Measurements from ENCODE around the gene ABLIM1. TPM values are rescaled to one million over a fixed set of nuclear protein-coding genes. Genes with fewer than 3 reads are reported as not detected.
A peak's percentile ranks its signal among the peaks of the same experiment; 100 is the strongest.

The ABLIM1 gene
- total and polyA plus RNA-seq, 8 donors = 13.3 to 44.5 (median 33.3) TPM

DNA sequence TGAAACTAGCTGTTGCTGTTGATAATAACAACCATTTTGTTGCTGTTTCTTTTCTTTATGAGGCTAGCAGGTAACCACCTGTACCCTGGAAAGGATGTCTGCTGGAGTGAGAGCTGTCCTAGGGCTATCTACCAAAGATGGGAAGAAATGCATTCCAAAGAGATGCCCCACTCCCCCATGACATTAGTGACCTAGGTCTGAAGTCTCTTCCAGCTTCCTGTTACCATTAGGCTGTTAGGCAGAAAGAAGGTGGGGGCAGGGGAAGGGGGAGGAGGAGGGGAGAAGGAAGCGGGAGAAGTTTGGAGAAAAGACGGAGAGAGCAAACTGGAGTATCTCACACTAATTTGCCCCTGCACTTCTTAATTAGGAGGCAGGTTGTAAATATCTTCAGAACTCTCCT is 118.5 kb downstream of the ABLIM1 start:
- TF ChIP-seq, protein P1, sequence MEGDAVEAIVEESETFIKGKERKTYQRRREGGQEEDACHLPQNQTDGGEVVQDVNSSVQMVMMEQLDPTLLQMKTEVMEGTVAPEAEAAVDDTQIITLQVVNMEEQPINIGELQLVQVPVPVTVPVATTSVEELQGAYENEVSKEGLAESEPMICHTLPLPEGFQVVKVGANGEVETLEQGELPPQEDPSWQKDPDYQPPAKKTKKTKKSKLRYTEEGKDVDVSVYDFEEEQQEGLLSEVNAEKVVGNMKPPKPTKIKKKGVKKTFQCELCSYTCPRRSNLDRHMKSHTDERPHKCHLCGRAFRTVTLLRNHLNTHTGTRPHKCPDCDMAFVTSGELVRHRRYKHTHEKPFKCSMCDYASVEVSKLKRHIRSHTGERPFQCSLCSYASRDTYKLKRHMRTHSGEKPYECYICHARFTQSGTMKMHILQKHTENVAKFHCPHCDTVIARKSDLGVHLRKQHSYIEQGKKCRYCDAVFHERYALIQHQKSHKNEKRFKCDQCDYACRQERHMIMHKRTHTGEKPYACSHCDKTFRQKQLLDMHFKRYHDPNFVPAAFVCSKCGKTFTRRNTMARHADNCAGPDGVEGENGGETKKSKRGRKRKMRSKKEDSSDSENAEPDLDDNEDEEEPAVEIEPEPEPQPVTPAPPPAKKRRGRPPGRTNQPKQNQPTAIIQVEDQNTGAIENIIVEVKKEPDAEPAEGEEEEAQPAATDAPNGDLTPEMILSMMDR (IDR thresholded peaks at IDR 0.05) = no peak
- Histone ChIP-seq H3K27me3 (no peaks in the 10 kb centered on the region), H3K27ac (no peak overlapping the region), H3K36me3 (no peaks in the 10 kb centered on the region), H3K4me3 (no peak overlapping the region), H3K9me3 (no peaks in the 10 kb centered on the region), H3K4me1 (no peaks in the 10 kb centered on the region)
- ATAC-seq (no peak), FAIRE-seq (no peak), DNase-seq (no peak)
- intact Hi-C loops (cut with DNase I) = loop anchor here in 2 of 3 donors (10.0 kb wide), 3 partner anchors 235 to 245 kb away; no protein-coding TSS in a partner anchor
- WGBS, 2 donors = 90 to 100% methylated on average over 2 of the region's 2 CpGs

DNA sequence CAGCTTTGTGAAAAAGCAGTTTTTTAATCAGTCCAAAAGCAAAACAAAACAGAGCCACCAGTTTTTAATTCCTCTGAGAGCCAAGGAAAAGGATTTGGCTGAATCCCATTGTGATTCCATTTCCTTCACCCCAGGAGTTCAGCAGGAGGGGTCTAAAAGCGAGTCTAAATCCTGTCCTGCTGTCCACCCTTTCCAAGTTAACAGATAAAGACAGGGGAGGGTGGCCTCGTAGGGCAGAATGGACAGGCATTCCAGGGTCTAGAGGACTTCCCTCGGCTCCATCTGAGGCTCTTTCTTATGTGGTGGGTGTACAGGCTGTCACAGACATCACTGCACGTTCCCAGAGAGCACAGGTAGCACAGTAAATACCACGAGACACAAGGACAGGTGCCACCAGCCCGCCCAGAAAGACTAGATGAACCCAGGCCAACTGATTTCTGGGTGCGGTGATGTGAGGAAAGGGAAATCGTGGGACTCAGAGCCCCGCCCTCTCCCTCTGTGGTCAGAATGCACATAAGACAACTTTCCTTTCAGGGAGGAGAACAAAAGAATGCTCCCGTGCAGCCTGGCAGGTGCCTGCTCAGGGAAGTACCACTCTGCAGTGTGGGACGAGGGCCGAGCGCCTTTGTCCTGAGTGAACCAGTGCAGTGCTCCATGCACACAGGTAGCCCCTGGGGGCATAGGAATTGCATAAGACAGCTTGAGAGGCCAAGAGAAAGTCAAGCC is 119.7 kb downstream of the ABLIM1 start:
- no peaks in the 10 kb centered on the region for H3K9me3 ChIP-seq
- TF ChIP-seq, protein P1 (IDR thresholded peaks at IDR 0.05) = no peak
- no peaks in the 10 kb centered on the region for H3K4me1 ChIP-seq
- DNase-seq (no peak), ATAC-seq (peak in 3 of 4 donors; percentile 46 to 51 (median 50)), FAIRE-seq (no peak)
- WGBS, 2 donors = 65 to 76% methylated on average over 13 of the region's 13 CpGs
- H3K4me3 ChIP-seq = no peak overlapping the region
- H3K36me3 ChIP-seq = no peaks in the 10 kb centered on the region
- intact Hi-C loops (cut with DNase I) = no loop called here
- H3K27me3 ChIP-seq = no peaks in the 10 kb centered on the region
- peak overlapping the region in 1 of 4 donors; percentile 4 for H3K27ac ChIP-seq

DNA sequence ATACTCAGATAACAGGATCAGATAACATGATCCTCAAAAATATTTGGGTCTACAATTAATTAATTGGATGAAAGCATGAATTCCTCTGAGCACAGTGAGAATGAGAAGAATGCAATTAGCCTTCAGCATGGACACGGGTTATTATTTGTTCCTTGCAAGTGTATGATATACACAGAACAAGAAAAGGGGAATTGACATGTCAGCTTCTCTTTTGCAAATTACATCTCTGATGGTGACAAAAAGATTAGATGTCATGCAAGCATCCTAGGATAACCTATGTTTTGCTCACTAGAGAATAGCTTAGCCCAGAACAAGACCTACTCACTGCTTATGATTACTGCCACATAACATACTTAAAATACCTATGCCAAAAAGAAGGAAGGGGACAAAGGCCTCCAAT is 120.3 kb downstream of the ABLIM1 start:
- Histone ChIP-seq H3K9me3 (no peaks in the 10 kb centered on the region), H3K36me3 (no peaks in the 10 kb centered on the region), H3K27ac (no peak overlapping the region), H3K4me1 (no peaks in the 10 kb centered on the region), H3K4me3 (no peak overlapping the region), H3K27me3 (no peaks in the 10 kb centered on the region)
- ATAC-seq = no peak
- intact Hi-C loops (cut with DNase I) = no loop called here
- WGBS, 2 donors = 54 to 58% methylated on average over 1 of the region's 1 CpG
- FAIRE-seq = no peak
- no peak for DNase-seq
- TF ChIP-seq, protein P1 (IDR thresholded peaks at IDR 0.05) = no peak

DNA sequence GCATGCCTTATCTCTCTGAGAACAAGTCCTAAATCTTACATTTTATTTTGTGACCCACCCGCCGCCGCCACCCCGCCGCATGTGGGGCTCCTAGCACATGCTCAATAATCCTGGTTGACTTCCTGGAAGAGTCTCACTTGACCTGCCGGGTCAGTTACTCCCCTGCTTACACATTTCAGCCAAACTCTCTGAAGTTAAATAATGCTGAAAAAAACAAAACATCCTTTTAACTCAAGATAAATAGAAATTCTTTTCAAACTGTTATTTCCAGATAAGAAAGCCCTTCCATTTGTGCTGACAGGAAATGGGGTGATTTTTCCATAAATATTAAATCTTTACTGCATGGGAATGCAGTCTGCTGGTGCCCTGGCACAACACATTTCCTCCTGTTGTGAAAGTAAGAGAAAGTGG is 123.5 kb downstream of the ABLIM1 start:
- no peak for ATAC-seq
- Histone ChIP-seq H3K9me3 (no peaks in the 10 kb centered on the region), H3K4me3 (no peak overlapping the region), H3K36me3 (no peaks in the 10 kb centered on the region), H3K27me3 (no peaks in the 10 kb centered on the region), H3K27ac (no peak overlapping the region), H3K4me1 (no peaks in the 10 kb centered on the region)
- 83 to 84% methylated on average over 6 of the region's 6 CpGs for WGBS, 2 donors
- DNase-seq = no peak
- TF ChIP-seq, protein P1 (IDR thresholded peaks at IDR 0.05) = no peak
- no peak for FAIRE-seq
- intact Hi-C loops (cut with DNase I) = no loop called here

DNA sequence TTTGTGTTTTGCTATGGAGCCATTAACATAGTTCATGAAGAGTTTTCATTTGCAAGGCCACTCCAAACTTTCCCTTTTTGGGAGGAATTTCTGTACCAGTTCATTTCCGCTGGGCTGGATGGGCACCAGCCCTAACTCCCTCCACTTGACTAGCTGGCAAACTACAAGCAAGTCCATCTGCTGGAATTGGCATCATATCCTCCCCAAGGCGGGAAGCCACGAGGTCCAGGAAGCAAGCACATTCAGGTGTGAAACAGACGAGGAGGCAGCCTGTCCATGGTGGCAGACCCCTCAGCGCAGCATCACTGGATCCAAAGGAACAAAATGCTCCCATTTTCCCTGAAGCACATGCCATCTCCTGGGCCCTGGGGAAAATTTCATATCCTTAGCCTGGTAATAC is 125.8 kb downstream of the ABLIM1 start:
- Histone ChIP-seq H3K36me3 (no peaks in the 10 kb centered on the region), H3K27me3 (no peaks in the 10 kb centered on the region), H3K4me3 (no peak overlapping the region), H3K27ac (no peak overlapping the region), H3K4me1 (peaks cover 0 to 3% (median 2%) of the 10 kb centered on the region in 3 donors), H3K9me3 (no peaks in the 10 kb centered on the region)
- TF ChIP-seq, protein P1 (IDR thresholded peaks at IDR 0.05) = no peak
- ATAC-seq (no peak), DNase-seq (no peak), FAIRE-seq (no peak)
- WGBS, 2 donors = 91 to 95% methylated on average over 5 of the region's 5 CpGs
- intact Hi-C loops (cut with DNase I) = no loop called here

Data from pancreas (tissue), 10 donors.